Hindlimb muscle (tissue), 1 donor: ENCODE measurements around the gene TRABD. TPM values are rescaled to one million over a fixed set of nuclear protein-coding genes. Genes with fewer than 3 reads are reported as not detected.
"Not testable (repeated sequence)": the region's sequence is repeated elsewhere in the genome, so short reads cannot be mapped to it uniquely, and the experiment has no call there.

ENCODE experiments used
- DNase-seq: peaks from one replicate; pipeline ENCODE4 v3.0.0-alpha.2; 2013
- polyA plus RNA-seq: library from polyadenylated mRNA; unstranded; fragments of 120-200 nt; gene quantifications from one replicate; pipeline ENCODE4 v1.2.1, GENCODE V29; 2013; ENCODE audit not compliant: insufficient read length

The TRABD gene, protein sequence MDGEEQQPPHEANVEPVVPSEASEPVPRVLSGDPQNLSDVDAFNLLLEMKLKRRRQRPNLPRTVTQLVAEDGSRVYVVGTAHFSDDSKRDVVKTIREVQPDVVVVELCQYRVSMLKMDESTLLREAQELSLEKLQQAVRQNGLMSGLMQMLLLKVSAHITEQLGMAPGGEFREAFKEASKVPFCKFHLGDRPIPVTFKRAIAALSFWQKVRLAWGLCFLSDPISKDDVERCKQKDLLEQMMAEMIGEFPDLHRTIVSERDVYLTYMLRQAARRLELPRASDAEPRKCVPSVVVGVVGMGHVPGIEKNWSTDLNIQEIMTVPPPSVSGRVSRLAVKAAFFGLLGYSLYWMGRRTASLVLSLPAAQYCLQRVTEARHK
- polyA plus RNA-seq, result 23.3 TPM

DNA sequence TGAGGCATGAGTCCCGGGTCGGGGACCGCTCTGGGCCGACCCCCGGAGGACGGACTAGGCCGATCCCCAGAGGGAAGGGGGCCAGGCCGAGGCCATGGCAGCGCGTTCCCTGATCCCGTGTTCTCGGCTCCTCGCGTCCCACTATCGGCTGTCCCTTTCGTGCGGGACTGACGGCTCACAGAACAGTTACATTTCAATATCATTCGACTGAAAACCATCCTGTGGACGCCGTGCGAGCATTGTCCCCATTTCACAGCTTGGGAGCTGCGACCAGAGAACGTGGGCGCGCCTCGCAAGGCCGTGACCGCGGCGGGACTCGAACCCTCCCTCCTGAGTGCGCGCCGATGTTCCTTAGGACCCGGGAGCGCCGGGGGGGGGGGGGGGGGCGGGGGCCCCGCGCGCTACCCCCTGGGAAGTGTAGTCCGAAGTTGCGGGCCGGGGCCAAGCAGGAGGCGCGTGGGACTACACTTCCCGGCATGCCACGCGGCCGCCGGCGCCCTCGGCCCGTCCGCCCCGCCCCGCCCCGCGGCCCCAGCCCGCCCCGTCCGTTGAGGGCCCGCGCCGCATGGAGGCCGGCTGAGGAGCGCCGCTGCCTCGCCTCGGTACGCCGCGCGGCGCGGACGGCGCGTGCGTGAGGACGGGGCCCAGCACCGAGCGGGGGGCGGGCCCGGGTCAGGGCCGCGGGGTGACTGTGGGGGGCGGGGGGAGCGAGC is at the start of gene TRABD:
Gene TRABD, plus strand, starts transcription at position 539 of the 713 bp plus-strand sequence. CDS start 7,148 bp downstream, outside the sequence.
- DNase-seq, result peak; percentile 91

DNA sequence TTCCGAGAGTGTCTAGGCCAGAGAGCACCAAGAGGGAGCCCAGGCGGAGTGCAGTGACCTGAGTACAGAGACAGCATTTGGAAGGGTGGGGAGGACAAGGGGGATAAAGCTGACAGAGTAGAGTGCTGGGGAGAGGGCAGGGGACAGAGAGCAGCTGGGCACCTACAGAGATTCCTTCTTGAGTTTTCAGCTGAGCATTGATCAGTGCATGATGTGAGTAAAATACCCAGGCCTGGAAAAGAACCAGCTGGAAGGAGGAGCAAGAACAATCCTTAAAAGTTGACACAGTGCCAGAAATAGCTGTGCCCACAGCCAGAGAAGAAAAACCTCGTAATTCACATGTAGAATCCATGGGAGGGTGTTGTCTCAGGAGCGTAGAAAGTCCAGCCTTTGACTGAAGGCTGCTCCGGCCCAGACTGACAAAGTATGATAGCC is 49.1 kb upstream of the TRABD start:
- DNase-seq, result no peak

DNA sequence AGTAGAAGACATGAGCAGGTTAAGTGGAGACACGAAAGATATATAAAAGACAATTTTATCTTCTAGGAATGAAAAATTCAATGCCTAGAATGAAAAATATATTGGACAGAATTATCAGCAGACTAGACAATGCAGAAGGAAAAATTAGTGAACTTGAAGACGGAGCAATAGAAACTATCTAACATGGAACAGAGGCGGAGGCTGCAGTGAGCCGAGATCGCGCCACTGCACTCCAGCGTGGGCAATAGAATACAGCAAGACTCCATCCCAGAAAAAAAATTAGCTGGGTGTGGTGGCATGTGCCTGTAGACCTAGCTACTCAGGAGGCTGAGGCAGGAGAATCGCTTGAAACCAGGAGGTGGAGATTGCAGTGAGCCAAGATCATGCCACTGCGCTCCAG is 48.4 kb upstream of the TRABD start:
- DNase-seq, result not testable (repeated sequence)

DNA sequence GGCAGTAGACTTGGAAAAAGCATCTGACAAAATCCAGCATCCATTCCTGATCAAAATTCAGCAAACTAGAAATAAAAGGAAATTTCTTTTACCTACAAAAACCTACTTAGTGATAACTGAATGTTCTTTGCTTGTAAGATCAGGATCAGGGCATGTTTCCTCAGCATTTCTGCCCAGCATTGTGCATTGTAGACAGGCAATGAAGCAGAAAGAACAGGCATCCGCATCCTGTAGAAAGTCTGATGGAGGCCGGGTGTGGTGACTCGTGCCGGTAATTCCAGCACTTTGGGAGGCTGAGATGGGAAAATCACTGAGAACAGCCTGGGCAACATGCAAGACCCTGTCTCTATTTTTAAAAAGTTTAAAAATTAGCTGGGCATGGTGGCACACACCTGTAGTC is 47.7 kb upstream of the TRABD start:
- no peak for DNase-seq

DNA sequence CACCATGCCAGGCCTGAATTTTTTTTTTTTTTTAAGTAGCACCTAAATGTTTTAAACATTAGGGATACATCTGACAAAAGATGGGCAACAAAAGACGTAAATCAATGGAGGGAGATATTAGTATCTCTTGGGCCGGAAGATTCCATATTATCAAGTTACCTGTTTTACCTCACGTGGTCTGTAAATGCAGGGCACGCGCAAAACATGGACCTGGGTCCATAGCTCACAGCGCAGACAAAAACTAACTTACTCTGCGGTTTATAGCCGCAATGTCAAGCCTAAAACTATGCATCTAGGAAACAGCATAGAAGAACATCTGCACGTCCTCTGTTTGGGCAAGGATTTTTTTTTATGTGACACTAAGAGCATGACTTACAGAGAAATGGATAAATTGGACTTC is 46.7 kb upstream of the TRABD start:
- no peak for DNase-seq

DNA sequence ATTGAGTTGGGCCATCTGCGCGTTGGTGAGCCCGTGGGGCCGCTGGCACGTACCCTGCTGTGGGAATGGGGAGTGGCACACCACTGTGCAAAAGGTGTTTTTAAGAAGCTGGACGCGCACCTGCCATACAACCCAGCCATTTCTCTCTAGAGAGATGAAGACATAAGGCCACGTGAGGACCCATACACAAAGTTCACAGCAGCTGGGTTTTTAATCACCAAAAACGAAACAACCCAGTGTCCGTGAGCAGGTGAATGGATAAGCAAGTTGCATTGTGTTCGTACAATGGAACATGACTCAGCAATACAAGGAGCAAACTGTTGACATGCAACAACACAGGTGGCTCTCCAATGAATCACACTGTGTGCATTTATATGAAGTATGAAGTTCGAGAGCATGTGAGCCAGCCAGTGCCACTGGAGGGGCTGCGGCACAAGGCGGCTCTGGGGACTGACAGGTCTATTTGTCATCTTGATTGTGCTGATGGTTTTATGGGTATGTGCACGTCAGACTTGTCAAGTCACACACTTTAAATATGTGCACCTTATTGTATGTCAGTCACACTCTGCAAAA is 45.8 kb upstream of the TRABD start:
- DNase-seq, result no peak

DNA sequence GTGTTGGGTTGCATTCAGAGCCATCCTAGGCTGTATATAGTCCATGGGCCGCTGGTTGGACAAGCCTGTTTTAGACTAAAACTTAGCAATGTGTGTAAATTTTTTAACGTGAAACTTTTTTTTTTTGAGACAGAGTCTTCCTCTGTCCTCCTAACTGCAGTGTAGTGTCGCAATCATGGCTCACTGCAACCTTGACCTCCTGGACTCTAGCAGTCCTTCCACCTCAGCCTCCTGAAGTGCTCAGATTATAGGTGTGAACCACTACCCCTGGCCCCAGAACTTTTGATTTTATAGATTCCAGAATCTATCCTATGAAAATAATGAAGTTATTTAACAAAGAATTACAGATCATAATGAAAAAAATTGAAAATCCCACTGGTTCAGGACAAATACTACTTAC is 45.1 kb upstream of the TRABD start:
- DNase-seq, result no peak

DNA sequence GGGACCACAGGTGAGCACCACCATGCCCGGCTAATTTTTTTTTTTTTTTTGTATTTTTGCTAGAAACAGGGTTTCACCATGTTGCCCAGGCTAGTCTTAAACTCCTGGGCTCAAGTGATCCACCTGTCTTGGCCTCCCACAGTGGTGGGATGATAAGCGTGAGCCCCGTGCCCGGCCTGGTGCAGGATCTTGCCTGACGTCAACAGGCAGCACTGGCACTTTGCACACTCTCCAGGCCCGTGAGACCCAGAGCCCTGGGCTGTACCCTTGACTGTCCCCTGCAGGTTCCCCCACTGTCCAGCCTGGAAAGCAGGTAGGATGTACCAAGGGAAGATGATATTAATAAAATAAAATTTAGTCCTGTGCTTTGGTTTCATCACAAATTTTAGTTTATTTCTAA is 44.3 kb upstream of the TRABD start:
- no peak for DNase-seq

DNA sequence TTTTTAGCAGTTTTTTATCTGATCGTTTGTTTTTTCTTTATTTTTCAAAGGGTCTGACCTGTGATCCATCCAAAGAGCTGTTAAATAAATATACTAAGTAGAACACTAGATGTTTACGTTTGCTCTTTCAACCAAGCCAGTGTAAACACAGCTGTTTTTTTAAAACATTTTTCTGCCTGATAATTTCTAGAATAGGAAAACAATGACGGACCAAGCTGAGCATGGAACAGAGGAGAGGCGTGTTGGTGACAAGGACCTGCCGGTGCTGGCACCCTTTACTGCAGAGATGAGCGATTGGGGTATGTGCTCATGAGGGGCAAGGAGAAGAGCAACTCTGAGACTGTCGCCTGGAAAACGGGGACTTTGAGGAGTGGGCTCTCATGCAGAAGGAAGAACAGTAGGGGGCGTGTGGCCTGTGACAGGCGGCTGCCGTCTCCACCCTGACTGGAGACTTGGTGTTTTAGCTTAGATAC is 43.8 kb upstream of the TRABD start:
- no peak for DNase-seq

DNA sequence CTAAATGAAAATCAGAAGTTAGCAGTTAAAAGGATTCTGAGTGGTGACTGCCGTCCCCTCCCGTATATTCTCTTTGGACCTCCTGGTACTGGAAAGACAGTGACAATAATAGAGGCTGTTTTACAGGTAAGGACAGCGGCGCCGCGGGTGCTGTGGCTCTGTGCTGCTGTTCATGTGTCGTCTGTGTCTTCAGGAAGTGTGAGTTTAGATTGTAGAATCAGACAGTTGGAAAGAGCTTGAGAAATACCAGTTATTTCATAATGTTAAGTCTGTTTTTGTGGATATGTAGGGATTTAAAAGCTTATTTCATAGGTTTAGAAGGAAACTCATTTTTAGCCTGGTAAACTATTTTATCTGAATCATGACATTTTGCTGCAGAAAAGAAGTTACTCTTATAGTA is 42.6 kb upstream of the TRABD start:
- no peak for DNase-seq

DNA sequence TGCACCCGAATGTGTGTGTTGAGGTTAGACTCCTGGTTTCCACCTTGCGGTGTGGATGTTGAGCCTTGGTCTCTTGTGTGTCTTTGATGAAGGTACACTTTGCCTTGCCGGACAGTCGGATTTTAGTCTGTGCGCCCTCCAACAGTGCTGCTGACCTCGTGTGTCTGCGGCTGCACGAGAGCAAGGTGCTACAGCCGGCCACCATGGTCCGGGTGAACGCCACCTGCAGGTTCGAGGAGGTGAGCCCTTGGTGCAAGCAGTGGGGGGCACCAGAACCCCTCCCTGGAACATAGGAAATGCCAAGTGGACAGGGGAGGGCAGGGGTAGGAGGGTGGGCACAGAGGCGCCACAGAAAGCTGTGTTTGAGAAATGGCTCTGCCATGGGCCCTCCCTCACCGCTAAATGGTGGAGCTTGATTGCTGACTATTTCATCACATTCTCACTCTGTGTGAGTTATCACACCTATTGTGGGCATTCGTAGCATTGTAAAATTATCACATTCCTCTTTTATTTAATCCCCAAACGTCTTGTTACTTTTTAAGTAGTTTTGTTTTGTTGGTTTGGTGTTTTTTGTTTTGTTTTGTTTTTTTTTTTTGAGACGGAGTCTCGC is 41.6 kb upstream of the TRABD start:
- DNase-seq, result no peak

DNA sequence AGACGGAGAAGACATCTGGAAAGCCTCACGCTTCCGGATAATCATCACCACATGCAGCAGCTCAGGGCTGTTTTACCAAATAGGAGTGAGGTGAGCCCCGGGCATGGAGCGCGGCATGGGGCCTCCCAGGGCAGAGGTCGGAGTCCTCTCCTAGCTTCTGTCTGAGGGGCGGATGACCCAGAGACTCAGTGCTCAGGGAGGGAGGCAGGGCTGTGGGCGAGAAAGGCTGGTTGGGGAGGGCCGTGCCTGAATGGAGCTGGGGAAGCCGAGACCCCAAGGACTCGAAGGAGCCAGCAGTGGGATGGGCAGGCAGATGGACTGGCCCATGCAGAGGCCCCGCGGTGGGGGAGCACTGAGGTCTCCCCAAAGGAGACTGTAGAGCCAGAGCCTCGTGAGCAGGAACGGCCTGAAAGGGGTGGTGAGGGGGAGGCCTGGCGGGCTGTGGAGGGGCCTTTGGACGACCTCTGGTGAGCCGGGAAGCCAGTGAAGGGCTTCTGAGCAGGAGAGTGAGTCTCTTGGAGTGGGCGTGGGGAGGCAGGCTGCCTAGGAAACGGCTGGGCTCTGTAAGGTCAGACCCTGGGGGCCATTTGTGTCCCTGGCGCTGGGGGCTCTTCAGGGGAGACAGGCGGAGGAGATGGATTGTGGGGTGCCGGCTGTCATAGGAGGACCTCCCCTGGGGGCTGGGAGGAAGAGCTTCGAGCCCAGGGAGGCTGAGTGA is 39.8 kb upstream of the TRABD start:
- peak; percentile 62 for DNase-seq

DNA sequence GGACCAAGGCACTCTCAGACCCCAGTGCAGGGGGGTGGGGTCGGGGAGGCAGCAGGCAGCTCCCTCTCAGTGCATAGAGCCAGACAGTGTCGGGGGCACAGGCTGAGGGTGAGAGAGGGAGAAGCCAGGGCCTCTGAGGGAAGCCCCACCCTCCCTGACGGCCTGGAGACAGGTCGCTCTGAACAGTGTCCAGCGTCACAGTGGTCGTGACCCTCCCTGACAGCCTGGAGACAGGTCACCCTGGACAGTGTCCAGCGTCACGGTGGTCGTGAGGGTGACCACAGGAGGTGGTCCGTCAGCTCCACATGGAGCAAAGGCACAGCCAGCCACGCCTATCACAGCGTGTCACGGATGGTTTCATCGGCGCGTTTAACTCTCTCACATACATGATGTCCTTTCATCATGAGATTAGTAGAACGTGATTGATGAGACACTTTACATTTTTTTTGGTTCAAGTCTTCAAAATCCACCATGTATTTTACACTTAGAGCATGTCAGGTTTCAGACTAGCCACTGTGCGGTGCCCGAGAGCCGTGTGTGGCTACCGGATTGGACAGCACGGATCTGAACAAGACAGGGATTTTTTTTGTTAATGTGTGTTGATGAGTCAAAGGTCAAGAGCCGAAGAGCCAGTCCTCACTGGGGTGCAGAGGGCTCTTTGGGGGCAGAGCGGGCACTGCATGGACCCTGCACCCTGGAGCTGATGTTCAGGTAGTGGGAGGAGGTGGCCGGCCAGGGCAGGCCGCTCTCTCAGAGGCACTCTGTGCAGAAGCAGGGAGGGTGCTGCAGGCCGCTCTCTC is 39.1 kb upstream of the TRABD start:
- DNase-seq, result peak; percentile 79

DNA sequence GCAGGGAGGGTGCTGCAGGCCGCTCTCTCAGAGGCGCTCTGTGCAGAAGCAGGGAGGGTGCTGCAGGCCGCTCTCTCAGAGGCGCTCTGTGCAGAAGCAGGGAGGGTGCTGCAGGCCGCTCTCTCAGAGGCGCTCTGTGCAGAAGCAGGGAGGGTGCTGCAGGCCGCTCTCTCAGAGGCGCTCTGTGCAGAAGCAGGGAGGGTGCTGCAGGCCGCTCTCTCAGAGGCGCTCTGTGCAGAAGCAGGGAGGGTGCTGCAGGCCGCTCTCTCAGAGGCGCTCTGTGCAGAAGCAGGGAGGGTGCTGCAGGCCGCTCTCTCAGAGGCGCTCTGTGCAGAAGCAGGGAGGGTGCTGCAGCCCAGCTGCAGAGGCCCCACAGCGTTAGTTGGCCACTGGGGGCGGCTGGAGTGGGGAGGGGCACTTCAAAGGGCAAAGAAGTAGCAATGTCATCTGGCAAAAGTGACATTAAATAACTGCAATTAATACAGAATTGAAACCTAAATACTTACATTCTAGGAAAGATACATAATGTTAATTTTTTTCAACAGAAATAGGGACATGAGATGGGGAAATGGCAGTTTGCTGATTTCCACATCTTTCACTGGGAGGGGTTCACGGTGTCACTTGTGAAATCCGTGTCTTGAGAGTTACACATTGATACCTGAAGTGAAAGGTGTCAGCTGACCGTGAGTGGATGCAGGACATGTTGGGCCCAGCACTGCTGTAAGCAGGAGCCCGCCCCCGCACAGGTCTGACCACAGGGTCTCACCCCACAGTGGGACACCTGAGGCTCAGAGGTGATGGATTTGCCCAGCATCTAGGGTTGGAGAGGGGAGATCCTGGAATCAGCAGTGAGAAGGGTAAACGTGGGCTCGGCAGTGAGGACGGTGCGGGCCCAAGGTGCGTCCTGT is 38.2 kb upstream of the TRABD start:
- DNase-seq, result not testable (repeated sequence)

DNA sequence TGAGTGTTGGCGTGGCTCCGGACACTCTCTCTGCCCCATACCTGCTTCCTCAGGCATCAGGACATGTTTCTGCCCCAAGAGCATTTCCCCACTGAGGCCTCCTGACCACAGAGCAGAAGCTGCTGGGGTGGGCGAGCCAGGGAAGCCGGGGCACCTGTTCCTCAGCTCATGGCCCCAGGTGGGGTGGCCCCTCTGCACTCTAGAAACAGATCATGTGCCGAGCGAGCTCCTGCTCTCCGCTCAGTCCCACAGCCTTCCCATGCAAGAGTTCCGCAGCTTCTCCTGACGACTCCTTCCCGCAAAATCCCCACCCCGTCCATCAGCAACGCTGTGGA is 37.6 kb upstream of the TRABD start:
- no peak for DNase-seq

DNA sequence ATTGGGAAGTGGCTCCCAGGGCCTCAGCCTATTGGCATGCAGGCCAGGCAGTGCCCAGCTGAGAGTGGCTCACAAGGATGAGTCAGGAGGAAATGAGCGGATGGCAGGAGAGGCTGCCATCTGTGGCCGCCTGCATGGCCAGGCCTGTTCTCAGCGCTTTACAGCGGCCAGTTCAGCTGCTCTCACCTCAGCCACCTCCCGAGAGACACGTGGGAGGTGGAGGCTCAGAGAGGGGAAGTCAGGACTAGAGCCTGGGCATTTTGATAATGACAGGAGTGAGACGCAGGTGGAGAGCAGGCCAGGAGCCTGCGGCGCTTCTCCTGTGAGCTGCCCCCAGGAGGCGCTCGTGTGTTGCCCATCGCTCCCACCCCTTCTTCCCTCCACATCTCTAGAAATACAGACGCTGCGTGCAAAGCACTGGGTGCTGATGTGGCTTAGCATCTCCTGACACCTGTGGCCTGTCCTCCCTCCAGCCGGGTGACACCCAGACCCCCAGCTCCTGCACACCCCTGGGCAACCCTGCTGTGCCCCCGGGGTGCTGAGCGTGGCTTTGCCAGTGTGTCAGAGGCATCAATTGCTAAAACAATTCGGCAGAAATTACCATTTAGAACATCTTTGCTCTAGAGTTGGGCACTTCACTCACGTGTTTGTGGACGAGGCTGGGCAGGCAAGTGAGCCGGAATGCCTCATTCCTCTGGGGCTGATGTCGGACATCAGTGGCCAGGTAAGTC is 36.6 kb upstream of the TRABD start:
- DNase-seq, result no peak

DNA sequence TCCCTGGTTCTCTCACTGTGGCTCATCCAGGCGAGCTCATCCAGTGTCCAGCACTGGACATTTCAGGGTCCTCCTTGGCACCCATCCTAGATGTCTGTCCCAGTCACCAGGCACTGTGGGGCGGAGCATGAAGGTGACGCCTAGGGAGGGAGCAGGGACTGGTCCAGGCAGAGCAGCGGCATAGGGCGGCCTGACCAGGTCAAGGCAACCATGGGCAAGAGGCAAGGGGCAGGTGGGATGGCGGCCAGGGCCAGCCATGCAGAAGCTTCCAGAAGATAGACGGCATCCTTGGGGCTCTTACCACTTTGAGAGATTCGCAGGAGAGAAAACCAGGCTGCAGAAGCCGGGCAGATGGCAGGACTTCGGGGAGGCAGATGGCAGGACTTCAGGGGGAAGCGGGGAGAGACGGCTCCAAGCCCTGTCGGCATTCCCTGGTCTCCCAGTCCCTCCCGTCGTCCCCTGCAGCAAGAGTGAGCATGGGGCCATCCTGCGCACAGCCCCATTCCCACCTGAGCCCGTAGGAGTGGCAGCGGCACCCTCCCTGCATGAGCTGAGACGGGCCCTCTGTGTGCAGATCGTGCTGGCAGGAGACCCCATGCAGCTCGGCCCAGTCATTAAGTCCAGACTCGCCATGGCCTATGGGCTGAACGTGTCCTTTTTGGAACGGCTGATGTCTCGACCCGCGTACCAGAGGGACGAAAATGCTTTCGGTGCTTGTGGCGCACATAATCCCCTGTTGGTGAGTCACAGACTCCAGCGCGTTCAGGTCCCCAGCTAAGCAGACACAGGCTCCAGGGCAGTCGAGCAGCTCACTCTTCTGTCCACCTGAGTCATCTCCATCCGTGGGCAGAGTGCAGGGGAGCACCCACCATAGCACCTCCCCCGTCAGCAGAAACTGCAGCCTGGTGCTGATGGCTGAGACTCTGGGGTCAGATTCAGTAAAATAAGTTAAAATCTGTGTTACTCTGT is 35.3 kb upstream of the TRABD start:
- DNase-seq, result no peak
